SKM-1 treated with dmso at 0.1 percent for 144 hours (cell line): ENCODE measurements around the gene B3GNT9.
"Not testable (repeated sequence)": the region's sequence is repeated elsewhere in the genome, so short reads cannot be mapped to it uniquely, and the experiment has no call there.

Source experiments
- DNase-seq: peaks from one replicate; lab custom pipeline; 2025; ENCODE audit not compliant: unreplicated experiment; lab: John Stamatoyannopoulos, UW

B3GNT9 gene

GRCh38 chr16:67154578-67155294 is 3.9 kb upstream of the B3GNT9 start:
- DNase-seq, result no peak

GRCh38 chr16:67151431-67152097 is 766 bp upstream of the B3GNT9 start:
- DNase-seq, result no peak

GRCh38 chr16:67150047-67150832 is 558 bp downstream of the B3GNT9 start:
- no peak for DNase-seq

GRCh38 chr16:67149276-67150046 is 1.3 kb downstream of the B3GNT9 start:
- no peak for DNase-seq

- DNase-seq, result no peak
Observed at GRCh38 chr16:67148656-67149275, 2.0 kb downstream of the B3GNT9 start.

- DNase-seq, result no peak
Observed at GRCh38 chr16:67148221-67148620, 2.6 kb downstream of the B3GNT9 start.

- DNase-seq, result no peak
Observed at GRCh38 chr16:67147437-67148140, 3.2 kb downstream of the B3GNT9 start.

- no peak for DNase-seq
Observed at GRCh38 chr16:67146523-67147357, 4.1 kb downstream of the B3GNT9 start.

- no peak for DNase-seq
Observed at GRCh38 chr16:67145746-67146145, 5.1 kb downstream of the B3GNT9 start.

- DNase-seq, result no peak
Observed at GRCh38 chr16:67144943-67145342, 5.9 kb downstream of the B3GNT9 start.

GRCh38 chr16:67142342-67142741 is 8.5 kb downstream of the B3GNT9 start:
- no peak for DNase-seq

- DNase-seq, result no peak
Observed at GRCh38 chr16:67141391-67141790, 9.4 kb downstream of the B3GNT9 start.

- no peak for DNase-seq
Observed at GRCh38 chr16:67137605-67138004, 13.2 kb downstream of the B3GNT9 start.

- no peak for DNase-seq
Observed at GRCh38 chr16:67129422-67129821, 21.4 kb downstream of the B3GNT9 start.

- DNase-seq, result no peak
Observed at GRCh38 chr16:67128887-67129286, 21.9 kb downstream of the B3GNT9 start.

- DNase-seq, result no peak
Observed at GRCh38 chr16:67128417-67128816, 22.4 kb downstream of the B3GNT9 start.

- not testable (repeated sequence) for DNase-seq
Observed at GRCh38 chr16:67122799-67123198, 28.0 kb downstream of the B3GNT9 start.

GRCh38 chr16:67120025-67120424 is 30.8 kb downstream of the B3GNT9 start:
- DNase-seq, result no peak

- DNase-seq, result no peak
Observed at GRCh38 chr16:67117716-67118115, 33.1 kb downstream of the B3GNT9 start.
